H9 (cell line): Measurements from ENCODE around the gene SH3BGR. TPM values are rescaled to one million over a fixed set of nuclear protein-coding genes. Genes with fewer than 3 reads are reported as not detected.

Source experiments
- DNase-seq: peaks from one replicate; pipeline ENCODE4 v3.0.0-alpha.2; 2017
- H2AFZ ChIP-seq: one replicate; pipeline ENCODE4 v1.6.1; 2013; ENCODE audit warnings: mild to moderate bottlenecking, low read length, control low read depth, moderate library complexity
- H2AK5ac ChIP-seq: 2 replicates; pipeline ENCODE4 v1.6.1; 2013; ENCODE audit warnings: low read length, control low read depth, mixed read lengths; ENCODE audit not compliant: insufficient read length
- H2BK120ac ChIP-seq: one replicate; pipeline ENCODE4 v1.6.1; 2013; ENCODE audit warnings: low read depth, mild to moderate bottlenecking, low read length, control low read depth, inconsistent platforms; ENCODE audit not compliant: poor library complexity, severe bottlenecking
- H2BK12ac ChIP-seq: 2 replicates; pipeline ENCODE4 v1.6.1; 2013; ENCODE audit warnings: low read length, control low read depth, mixed read lengths, low read depth; ENCODE audit not compliant: insufficient read length
- H2BK15ac ChIP-seq: 2 replicates; pipeline ENCODE4 v1.6.1; 2013; ENCODE audit warnings: low read depth, low read length, control low read depth
- H2BK20ac ChIP-seq: one replicate; pipeline ENCODE4 v1.6.1; 2013; ENCODE audit warnings: low read depth, mild to moderate bottlenecking, low read length, control low read depth, inconsistent platforms; ENCODE audit not compliant: poor library complexity, severe bottlenecking
- H2BK5ac ChIP-seq: 2 replicates; pipeline ENCODE4 v1.6.1; 2013; ENCODE audit warnings: low read length, control low read depth, mixed read lengths; ENCODE audit not compliant: insufficient read length
- H3K14ac ChIP-seq: 2 replicates; pipeline ENCODE4 v1.6.1; 2013; ENCODE audit warnings: low read length, control low read depth; ENCODE audit not compliant: insufficient read depth
- H3K18ac ChIP-seq: 2 replicates; pipeline ENCODE4 v1.6.1; 2013; ENCODE audit warnings: low read depth, mild to moderate bottlenecking, mixed read lengths, low read length, control low read depth; ENCODE audit not compliant: insufficient read length
- H3K23ac ChIP-seq: 2 replicates; pipeline ENCODE4 v1.6.1; 2013; ENCODE audit warnings: low read length, control low read depth, mixed read lengths, low read depth; ENCODE audit not compliant: insufficient read length
- H3K23me2 ChIP-seq: 2 replicates; pipeline ENCODE4 v1.6.1; 2013; ENCODE audit warnings: low read depth, mild to moderate bottlenecking, mixed read lengths, low read length, control low read depth; ENCODE audit not compliant: insufficient read length, poor library complexity, severe bottlenecking
- H3K27ac ChIP-seq: 2 replicates; pipeline ENCODE4 v1.5.1; 2013; ENCODE audit warnings: low read length, control low read depth, mixed read lengths, low read depth; ENCODE audit not compliant: insufficient read length
- H3K27me3 ChIP-seq: 2 replicates; pipeline ENCODE4 v1.6.1; 2013; ENCODE audit warnings: low read length, control low read depth, inconsistent platforms; ENCODE audit not compliant: insufficient read depth
- H3K4ac ChIP-seq: 2 replicates; pipeline ENCODE4 v1.6.1; 2013; ENCODE audit warnings: low read depth, mild to moderate bottlenecking, control low read depth, inconsistent platforms, low read length, moderate library complexity
- H3K4me1 ChIP-seq: 2 replicates; pipeline ENCODE4 v1.6.1; 2013; ENCODE audit warnings: low read length, control low read depth, inconsistent platforms; ENCODE audit not compliant: insufficient read depth
- H3K4me2 ChIP-seq: 2 replicates; pipeline ENCODE4 v1.6.1; 2013; ENCODE audit warnings: low read length, control low read depth, mixed read lengths; ENCODE audit not compliant: insufficient read length, insufficient read depth
- H3K56ac ChIP-seq: 2 replicates; pipeline ENCODE4 v1.6.1; 2013; ENCODE audit warnings: low read depth, mild to moderate bottlenecking, mixed read lengths, low read length, control low read depth; ENCODE audit not compliant: insufficient read length
- H3K79me1 ChIP-seq: 2 replicates; pipeline ENCODE4 v1.6.1; 2013; ENCODE audit warnings: low read depth, mild to moderate bottlenecking, moderate library complexity, low read length, control low read depth, inconsistent platforms; ENCODE audit not compliant: insufficient read depth, poor library complexity, severe bottlenecking
- H3K79me2 ChIP-seq: 2 replicates; pipeline ENCODE4 v1.6.1; 2013; ENCODE audit warnings: low read length, control low read depth, inconsistent platforms; ENCODE audit not compliant: insufficient read depth
- H3K9ac ChIP-seq: 2 replicates; pipeline ENCODE4 v1.6.1; 2013; ENCODE audit warnings: low read length, control low read depth, mixed read lengths; ENCODE audit not compliant: insufficient read length; ENCODE audit errors: extremely low read depth
- H3K9me3 ChIP-seq: one replicate; pipeline ENCODE4 v1.6.1; 2013; ENCODE audit warnings: low read depth, low read length, inconsistent platforms; ENCODE audit not compliant: control insufficient read depth
- H3T11ph ChIP-seq: one replicate; pipeline ENCODE4 v1.6.1; 2013; ENCODE audit warnings: mild to moderate bottlenecking, low read length, control low read depth, inconsistent platforms
- H4K20me1 ChIP-seq: one replicate; pipeline ENCODE4 v1.6.1; 2013; ENCODE audit not compliant: control insufficient read depth, insufficient read length, insufficient read depth
- H4K5ac ChIP-seq: 2 replicates; pipeline ENCODE4 v1.6.1; 2013; ENCODE audit warnings: low read depth, mild to moderate bottlenecking, mixed read lengths, low read length, control low read depth; ENCODE audit not compliant: insufficient read length
- H4K8ac ChIP-seq: replicated peaks from 2 replicates; pipeline ENCODE4 v1.6.1; 2013; ENCODE audit warnings: low read length, control low read depth, mixed read lengths, low read depth; ENCODE audit not compliant: insufficient read length
- H4K91ac ChIP-seq: 2 replicates; pipeline ENCODE4 v1.6.1; 2013; ENCODE audit warnings: low read depth, mild to moderate bottlenecking, moderate library complexity, mixed read lengths, low read length, control low read depth; ENCODE audit not compliant: insufficient read length
- H3K27ac Mint-ChIP-seq, 3 experiments: 2 replicates in 2 of 3; 3 replicates in 1 of 3; pipeline ENCODE4 v1.8.0; 2020 to 2021; ENCODE audit warnings: mixed read lengths in 3 of 3, mild to moderate bottlenecking in 1 of 3, moderate library complexity in 1 of 3
- H3K27me3 Mint-ChIP-seq: 2 replicates; pipeline ENCODE4 v1.8.0; 2021; ENCODE audit warnings: low read depth, mild to moderate bottlenecking, moderate library complexity, mixed read lengths
- H3K36me3 Mint-ChIP-seq, 3 experiments: 2 replicates in 2 of 3; 3 replicates in 1 of 3; pipeline ENCODE4 v1.8.0; 2020 to 2021; ENCODE audit warnings: low read depth in 3 of 3, mixed read lengths in 3 of 3; ENCODE audit not compliant: insufficient read depth in 1 of 3
- H3K4me1 Mint-ChIP-seq, 2 experiments: 2 replicates each; pipeline ENCODE4 v1.8.0; 2020; ENCODE audit warnings: mixed read lengths in 2 of 2
- H3K4me3 Mint-ChIP-seq, 2 experiments: 2 replicates in 1 of 2; 3 replicates in 1 of 2; pipeline ENCODE4 v1.8.0; 2020 to 2021; ENCODE audit warnings: mild to moderate bottlenecking in 2 of 2, mixed read lengths in 2 of 2, moderate library complexity in 1 of 2
- H3K9me3 Mint-ChIP-seq, 2 experiments: 2 replicates in 1 of 2; 3 replicates in 1 of 2; pipeline ENCODE4 v1.8.0; 2020; ENCODE audit warnings: mild to moderate bottlenecking in 2 of 2, mixed read lengths in 2 of 2, moderate library complexity in 1 of 2
- total RNA-seq: library from RNA; stranded (reverse); gene quantifications from 2 replicates; pipeline ENCODE4 v1.2.1, GENCODE V29; 2021
- TF ChIP-seq, protein P1 (sequence below): fragments of 200-600 bp; sonication (generic); conservative IDR thresholded peaks from 3 replicates; pipeline ENCODE4 v1.8.0; 2021; ENCODE audit warnings: antibody characterized with exemption, mild to moderate bottlenecking

Gene SH3BGR
- total RNA-seq, 1 experiment from 2014 or later, result 2.9 TPM

DNA sequence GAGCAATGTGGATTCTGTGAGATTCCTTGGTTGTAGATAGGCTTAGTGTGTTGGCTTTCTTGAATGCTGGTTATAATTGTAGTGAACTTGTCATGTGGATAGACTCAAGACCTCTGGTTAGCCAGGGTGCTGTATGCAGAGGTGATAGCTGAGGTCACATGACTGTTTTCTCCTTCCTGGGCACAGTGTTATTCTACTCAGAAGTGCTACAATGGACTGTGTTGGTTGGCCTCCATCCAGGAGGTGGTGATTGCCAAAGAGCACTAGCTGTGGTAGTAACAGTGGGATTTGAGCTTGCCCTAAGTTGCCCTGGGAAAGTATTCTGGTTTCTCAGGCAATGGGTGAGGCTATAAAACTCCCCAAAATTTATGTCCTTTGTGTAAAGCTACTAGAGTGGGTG, 71.6 kb downstream of the SH3BGR start:
- Histone ChIP-seq H3K23ac (no peak overlapping the region), H2BK5ac (no peak overlapping the region), H2BK120ac (no peak overlapping the region), H3K9ac (no peak overlapping the region), H3K14ac (no peak overlapping the region), H4K91ac (no peak overlapping the region), H4K20me1 (no peaks in the 10 kb centered on the region), H3K4ac (no peak overlapping the region), H3K27ac (no peak overlapping the region), H3K9me3 (no peaks in the 10 kb centered on the region), H2AFZ (no peak overlapping the region), H2BK20ac (no peak overlapping the region), H2AK5ac (no peak overlapping the region), H3K4me2 (no peak overlapping the region), H2BK15ac (no peak overlapping the region), H3K79me2 (no peaks in the 10 kb centered on the region), H3K56ac (no peak overlapping the region), H2BK12ac (no peak overlapping the region), H4K8ac (no peak overlapping the region), H3K79me1 (no peaks in the 10 kb centered on the region), H3K18ac (no peak overlapping the region), H3K23me2 (no peaks in the 10 kb centered on the region), H3T11ph (no peak overlapping the region), H3K27me3 (no peaks in the 10 kb centered on the region), H3K4me1 (peaks cover 2% of the 10 kb centered on the region; the same call in 1 of the 2 replicates), H4K5ac (no peak overlapping the region)
- no peak overlapping the region for H3K4me3 Mint-ChIP-seq
- TF ChIP-seq, protein P1, sequence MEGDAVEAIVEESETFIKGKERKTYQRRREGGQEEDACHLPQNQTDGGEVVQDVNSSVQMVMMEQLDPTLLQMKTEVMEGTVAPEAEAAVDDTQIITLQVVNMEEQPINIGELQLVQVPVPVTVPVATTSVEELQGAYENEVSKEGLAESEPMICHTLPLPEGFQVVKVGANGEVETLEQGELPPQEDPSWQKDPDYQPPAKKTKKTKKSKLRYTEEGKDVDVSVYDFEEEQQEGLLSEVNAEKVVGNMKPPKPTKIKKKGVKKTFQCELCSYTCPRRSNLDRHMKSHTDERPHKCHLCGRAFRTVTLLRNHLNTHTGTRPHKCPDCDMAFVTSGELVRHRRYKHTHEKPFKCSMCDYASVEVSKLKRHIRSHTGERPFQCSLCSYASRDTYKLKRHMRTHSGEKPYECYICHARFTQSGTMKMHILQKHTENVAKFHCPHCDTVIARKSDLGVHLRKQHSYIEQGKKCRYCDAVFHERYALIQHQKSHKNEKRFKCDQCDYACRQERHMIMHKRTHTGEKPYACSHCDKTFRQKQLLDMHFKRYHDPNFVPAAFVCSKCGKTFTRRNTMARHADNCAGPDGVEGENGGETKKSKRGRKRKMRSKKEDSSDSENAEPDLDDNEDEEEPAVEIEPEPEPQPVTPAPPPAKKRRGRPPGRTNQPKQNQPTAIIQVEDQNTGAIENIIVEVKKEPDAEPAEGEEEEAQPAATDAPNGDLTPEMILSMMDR, result no peak
- peaks cover 0 to 5% (median 2%) of the 10 kb centered on the region in 3 experiments; a peak in 3 of 7 replicates for H3K36me3 Mint-ChIP-seq
- H3K27me3 Mint-ChIP-seq, result no peaks in the 10 kb centered on the region; the same call in none of the 2 replicates
- no peak for DNase-seq
- peak overlapping the region in 1 of 3 experiments; percentile 75; a peak in 1 of 7 replicates for H3K27ac Mint-ChIP-seq
- H3K9me3 Mint-ChIP-seq, result no peaks in the 10 kb centered on the region; a peak in 1 of 5 replicates
- H3K4me1 Mint-ChIP-seq, result peaks cover 31 to 48% of the 10 kb centered on the region in 2 experiments
